Stimulated activated CD8-positive, alpha-beta memory T cell treated with anti-CD3 and anti-CD28 coated beads, Interleukin-4, amount 100 ng/mL, for 48 hours (primary cell): ENCODE data around the gene ADGRF4.
A peak's percentile ranks its signal among the peaks of the same experiment; 100 is the strongest.

ENCODE experiments used
- DNase-seq: peaks from one replicate; pipeline ENCODE4 v3.0.0-alpha.2; 2020

The ADGRF4 gene

GRCh38 chr6:47698342-47698787 is at the start of gene ADGRF4:
ADGRF4 (plus strand) TSS chr6:47698580; CDS start chr6:47707246, 8,666 bp downstream.
- peak; percentile 25 for DNase-seq

GRCh38 chr6:47650553-47651432 is 47.6 kb upstream of the ADGRF4 start:
- DNase-seq = no peak

- DNase-seq = no peak
Observed at GRCh38 chr6:47651505-47651944, 46.9 kb upstream of the ADGRF4 start.

GRCh38 chr6:47653706-47654105 is 44.7 kb upstream of the ADGRF4 start:
- DNase-seq = no peak

- no peak for DNase-seq
Observed at GRCh38 chr6:47654255-47654654, 44.1 kb upstream of the ADGRF4 start.

GRCh38 chr6:47655719-47656595 is 42.4 kb upstream of the ADGRF4 start:
- peak; percentile 38 for DNase-seq

- DNase-seq = no peak
Observed at GRCh38 chr6:47661960-47662359, 36.4 kb upstream of the ADGRF4 start.

- DNase-seq = no peak
Observed at GRCh38 chr6:47663462-47664216, 34.7 kb upstream of the ADGRF4 start.

- DNase-seq = no peak
Observed at GRCh38 chr6:47665112-47665511, 33.3 kb upstream of the ADGRF4 start.

- DNase-seq = no peak
Observed at GRCh38 chr6:47669684-47670513, 28.5 kb upstream of the ADGRF4 start.

GRCh38 chr6:47670851-47671250 is 27.5 kb upstream of the ADGRF4 start:
- DNase-seq = no peak

- DNase-seq = no peak
Observed at GRCh38 chr6:47671777-47672176, 26.6 kb upstream of the ADGRF4 start.

- DNase-seq = no peak
Observed at GRCh38 chr6:47672816-47673215, 25.6 kb upstream of the ADGRF4 start.

- DNase-seq = no peak
Observed at GRCh38 chr6:47674673-47675072, 23.7 kb upstream of the ADGRF4 start.

GRCh38 chr6:47677381-47678100 is 20.8 kb upstream of the ADGRF4 start:
- DNase-seq = no peak

- DNase-seq = no peak
Observed at GRCh38 chr6:47678739-47679138, 19.6 kb upstream of the ADGRF4 start.

GRCh38 chr6:47679322-47679906 is 19.0 kb upstream of the ADGRF4 start:
- DNase-seq = no peak

GRCh38 chr6:47680051-47680450 is 18.3 kb upstream of the ADGRF4 start:
- DNase-seq = no peak

GRCh38 chr6:47680724-47681123 is 17.7 kb upstream of the ADGRF4 start:
- no peak for DNase-seq

GRCh38 chr6:47681201-47681990 is 17.0 kb upstream of the ADGRF4 start:
- DNase-seq = no peak
